ENCODE results near the gene CLTA.
A peak's percentile ranks its signal among the peaks of the same experiment; 100 is the strongest.
"Not testable (repeated sequence)": the region's sequence is repeated elsewhere in the genome, so short reads cannot be mapped to it uniquely, and the experiment has no call there.

Gene CLTA

DNA sequence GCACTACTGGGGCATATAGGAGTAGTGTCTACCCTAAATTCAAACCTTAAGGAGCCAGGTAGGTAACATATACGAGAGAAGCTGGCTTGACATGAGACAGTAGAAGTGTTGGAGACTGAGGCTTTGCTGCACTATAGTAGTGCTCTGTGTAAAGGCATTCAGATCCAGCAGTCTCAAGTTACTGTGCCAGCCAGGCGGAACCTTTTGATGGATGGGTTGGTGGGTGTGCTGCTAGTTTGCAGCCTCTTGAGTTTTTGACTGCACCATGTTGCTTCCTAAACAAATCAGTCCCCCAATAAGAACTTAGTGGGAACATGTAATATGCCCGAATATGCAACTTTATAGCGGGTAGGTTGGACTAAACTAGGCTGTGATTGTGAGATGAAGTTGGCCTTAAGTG lies 1.5 kb downstream of the CLTA start:
- DNase-seq = no peak

GRCh38 chr9:36193023-36193422 lies 2.3 kb downstream of the CLTA start:
- DNase-seq = no peak

DNA sequence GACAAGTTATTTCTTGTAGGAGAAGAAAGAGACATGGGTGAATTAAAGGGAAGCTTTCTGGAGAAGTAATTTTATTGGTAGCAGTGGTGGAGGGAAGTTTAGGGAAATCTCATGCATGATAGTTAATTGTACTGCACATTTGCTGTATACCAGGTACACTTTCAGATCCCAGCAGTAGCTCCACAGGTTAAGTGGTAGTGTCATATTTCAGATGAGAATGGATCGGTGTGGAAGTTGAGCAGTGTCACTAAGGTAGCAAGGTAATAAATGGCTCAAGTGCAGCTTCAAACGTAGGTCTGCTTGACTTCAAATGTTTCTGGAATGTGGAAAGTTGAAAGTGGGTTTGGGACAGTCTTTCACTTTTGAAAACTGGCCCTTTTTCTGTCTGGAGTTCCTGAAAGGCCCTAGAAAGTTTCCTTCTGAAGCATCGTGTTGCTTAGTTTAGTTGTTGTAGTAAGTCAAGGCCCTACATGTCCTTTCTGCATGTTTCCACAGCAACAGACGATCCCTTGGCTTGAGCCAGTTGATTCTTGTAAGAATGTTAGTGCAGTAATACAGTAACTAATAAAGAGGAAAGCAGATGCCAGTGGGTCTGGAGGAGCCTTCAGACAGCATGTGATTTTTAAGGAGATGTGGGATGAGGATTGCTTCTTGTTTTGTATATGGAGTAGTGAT lies 3.7 kb downstream of the CLTA start:
- no peak for DNase-seq

DNA sequence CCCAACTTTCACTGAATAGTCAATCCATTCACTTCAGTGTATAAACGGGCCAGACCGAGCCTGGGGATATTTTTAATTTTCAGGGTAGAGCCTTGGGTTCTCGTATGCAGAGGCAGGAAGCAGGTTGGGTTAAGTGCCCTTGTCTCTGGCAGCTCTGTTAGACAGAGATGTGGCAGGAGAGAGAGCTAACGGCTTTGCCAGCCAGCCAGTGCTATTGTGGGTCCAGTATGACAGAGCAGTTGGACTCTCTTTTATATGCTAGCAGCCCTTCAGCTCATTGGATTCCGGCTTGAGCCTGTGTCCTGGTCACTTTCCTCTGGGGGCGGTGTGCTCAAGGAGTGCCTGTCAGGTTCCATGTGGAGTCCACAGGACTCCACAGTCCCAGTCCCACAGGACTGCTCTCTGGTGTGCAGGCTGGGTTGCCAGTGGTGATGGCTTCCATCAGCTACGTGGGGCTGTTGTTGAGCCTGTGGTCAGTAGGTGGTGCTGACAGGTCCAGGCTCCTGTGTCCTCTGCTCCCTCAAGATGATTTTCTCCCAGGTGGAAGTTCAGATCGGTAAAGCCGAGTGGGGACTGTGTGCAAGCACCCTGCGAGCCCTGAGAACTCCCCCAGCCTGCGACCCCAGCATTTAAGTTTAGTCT lies 14.3 kb downstream of the CLTA start:
- DNase-seq = no peak

DNA sequence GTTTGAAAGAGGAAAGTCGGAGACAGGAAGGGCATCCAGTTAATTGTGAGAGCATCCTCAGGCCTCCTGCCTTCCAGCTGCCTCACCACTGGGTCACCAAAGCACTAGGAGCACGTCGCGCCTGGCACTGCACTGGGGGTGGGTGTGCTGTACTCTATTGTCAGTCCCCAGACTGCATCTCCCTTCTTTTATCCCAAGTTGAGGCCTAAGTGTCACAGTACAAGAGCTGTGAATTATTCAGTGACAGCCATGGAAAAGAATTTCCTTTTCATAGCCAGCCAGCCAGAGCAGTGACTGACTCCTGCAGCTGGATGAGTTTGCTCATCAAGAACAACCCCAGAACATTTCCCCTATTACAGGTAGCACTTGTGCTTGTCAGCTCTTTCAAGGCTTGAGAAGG lies 16.3 kb downstream of the CLTA start:
- no peak for DNase-seq

DNA sequence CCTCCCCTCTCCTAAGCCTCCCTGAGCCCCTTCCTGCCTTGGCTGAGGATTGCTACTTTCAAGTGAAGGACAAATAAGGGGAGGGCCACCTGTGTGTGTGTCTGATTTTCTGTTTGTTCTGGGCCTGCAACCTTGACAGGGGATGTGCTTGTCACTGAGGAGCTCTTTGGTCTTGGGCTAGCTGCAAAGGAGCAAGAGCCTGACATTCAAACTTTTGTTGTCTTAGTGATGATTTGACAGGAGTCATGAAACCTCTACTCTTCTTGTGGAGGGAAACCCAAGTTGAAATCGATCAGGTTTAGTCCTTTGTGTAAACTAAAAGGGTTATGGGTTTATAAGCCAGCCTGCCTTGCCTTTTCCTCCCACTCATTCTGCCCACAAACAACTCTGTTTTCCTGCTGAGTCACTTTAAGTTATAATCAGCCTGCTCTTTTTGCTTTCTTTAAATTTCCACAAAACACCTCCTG lies 16.9 kb downstream of the CLTA start:
- no peak for DNase-seq

DNA sequence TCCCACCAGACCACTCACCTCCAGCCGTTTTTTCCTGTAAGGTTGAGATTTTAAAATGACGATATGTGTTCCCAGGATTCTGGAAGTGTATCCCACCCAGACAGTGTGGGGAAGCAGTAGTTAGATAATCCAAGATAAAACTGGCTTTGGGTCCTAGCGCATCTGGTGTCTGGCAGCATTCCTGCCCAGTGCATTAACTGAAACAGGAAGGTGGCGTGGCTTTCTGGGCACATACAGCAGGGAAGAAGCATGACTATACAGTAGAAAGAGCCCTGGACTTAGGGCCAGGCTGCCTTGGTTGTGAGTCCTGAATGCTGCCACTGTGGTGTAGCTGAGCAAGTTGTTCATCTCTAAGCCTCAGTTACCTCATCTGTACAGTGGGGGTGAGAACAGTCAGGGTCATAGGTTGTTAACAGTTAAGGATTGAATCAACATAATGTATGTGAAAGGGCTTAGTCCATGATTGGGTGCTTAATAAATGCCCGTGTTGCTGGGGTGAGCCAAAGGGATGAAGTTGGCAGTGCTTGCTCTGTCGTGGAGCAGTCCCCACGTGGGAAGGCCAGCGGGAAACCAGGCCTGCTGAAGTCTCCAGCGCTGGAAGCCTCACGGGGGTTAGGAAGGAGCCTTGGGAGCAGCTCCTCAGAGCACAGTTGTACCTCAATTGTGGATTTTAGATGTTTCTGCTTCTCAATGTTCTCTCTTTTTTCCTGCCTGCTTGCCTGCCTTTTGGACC lies 18.0 kb downstream of the CLTA start:
- no peak for DNase-seq

GRCh38 chr9:36210722-36211121 lies 20.0 kb downstream of the CLTA start:
- no peak for DNase-seq

DNA sequence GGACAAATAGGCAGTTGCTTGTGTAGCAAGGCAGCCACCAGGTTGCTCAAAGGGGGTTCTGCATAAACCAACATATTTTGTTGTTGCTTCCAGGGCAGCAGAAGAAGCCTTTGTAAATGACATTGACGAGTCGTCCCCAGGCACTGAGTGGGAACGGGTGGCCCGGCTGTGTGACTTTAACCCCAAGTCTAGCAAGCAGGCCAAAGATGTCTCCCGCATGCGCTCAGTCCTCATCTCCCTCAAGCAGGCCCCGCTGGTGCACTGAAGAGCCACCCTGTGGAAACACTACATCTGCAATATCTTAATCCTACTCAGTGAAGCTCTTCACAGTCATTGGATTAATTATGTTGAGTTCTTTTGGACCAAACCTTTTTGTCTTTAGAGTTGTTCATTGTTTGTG lies 20.8 kb downstream of the CLTA start:
- DNase-seq = no peak

DNA sequence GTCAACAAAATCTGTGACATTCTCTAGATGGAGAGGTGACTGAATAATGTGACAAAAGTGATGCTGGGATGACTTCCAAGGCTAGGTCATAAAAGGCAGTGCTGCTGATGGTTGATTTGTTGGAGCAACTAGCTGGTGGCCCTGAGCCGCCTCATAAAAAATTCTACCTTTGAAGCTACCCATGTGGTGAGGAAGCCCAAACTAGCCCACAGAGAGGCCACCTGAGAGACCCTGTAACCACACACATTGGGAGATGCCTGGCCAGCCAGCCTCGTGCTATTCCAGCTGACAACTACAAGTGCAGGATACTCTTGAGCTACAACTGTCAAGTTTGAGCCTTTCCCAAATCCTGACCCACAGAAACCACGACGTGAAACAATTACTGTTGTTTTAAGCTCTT lies 22.7 kb downstream of the CLTA start:
- DNase-seq = no peak

- DNase-seq = no peak
Observed at GRCh38 chr9:36213989-36214388, 23.3 kb downstream of the CLTA start.

GRCh38 chr9:36214571-36214970 lies 23.9 kb downstream of the CLTA start:
- no peak for DNase-seq

- DNase-seq = no peak
Observed at GRCh38 chr9:36217256-36217968, 26.7 kb downstream of the CLTA start.

- no peak for DNase-seq
Observed at GRCh38 chr9:36218011-36218410, 27.3 kb downstream of the CLTA start.

DNA sequence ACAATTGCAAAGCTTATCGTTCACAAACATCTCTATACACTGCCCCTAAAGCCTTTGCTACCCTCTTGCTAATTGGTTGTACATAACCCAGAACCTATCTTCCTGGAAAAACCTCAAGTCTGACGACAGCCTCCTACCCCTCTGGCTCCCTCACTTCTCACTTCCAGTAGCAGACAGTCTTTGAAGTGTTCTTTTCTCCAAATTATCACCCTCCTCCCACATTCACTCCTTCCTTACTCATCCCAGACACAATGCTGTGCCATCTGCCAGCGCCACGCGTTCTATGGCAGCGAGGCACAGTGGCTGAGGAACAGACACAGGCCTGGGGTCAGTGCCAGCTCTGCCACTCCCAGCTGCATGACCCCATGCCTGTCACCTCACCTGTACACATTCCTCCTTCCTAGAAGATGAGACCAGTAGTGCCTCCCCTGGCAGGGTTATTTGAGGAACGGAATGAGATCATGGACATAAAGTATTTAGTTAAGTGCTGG lies 27.7 kb downstream of the CLTA start:
- peak; percentile 6 for DNase-seq

DNA sequence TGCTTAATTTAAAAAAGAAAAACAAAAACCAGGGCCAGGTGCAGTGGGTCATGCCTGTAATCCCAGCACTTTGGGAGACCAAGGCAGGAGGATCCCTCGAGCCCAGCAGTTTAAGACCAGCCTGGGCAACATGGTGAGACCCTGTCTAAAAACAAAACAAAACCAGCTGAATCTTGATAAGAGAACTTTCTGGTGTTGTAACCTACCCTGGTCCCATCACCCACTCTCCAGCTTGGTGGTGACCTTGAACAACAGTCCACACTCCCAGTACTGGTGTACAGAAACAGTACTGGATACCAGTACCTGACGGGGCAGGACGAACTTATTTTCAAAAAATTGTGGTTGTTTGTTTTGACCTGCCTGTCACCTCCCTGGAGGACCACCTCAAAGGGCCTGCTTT lies 30.9 kb downstream of the CLTA start:
- DNase-seq = no peak

GRCh38 chr9:36222449-36222848 lies 31.7 kb downstream of the CLTA start:
- no peak for DNase-seq

DNA sequence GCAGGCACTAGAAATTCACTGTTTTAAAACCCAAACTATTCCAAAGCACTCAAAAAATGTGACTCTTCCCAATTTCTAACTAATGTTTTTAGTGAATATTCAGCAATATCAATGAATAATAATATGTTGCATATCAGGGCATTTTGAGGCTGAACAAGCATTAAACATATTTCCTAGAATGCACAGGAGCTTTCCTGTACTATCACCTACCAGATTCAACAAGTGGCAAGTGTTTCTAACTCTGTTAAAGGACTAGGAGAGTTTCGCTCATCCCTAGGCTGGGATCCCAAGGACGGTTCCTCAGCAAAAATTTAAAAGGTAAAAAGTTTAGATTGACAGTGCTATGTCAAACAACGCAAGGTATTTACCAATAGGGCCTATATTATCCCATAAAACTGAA lies 46.5 kb downstream of the CLTA start:
- DNase-seq = no peak

GRCh38 chr9:36239205-36239604 lies 48.5 kb downstream of the CLTA start:
- not testable (repeated sequence) for DNase-seq

DNA sequence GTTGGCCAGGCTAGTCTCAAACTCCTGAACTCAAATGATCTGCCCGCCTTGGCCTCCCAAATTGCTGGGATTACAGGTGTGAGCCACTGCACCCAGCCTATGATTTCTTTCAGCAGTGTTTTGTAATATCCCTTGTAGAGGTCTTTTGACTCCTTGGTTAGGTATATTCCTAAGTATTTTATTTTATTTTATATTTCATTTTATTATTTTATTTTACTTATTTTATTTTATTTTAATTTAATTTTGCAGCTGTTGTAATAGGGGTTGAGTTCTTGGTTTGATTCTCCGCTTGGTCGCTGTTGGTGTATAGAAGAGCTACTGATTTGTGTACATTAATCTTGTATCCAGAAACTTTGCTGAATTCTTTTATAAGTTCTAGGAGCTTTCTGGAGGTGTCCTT lies 49.0 kb downstream of the CLTA start:
- not testable (repeated sequence) for DNase-seq

- no peak for DNase-seq
Observed at GRCh38 chr9:36245906-36246305, 55.2 kb downstream of the CLTA start.

- no peak for DNase-seq
Observed at GRCh38 chr9:36247356-36247755, 56.6 kb downstream of the CLTA start.

- peak; percentile 45 for DNase-seq
Observed at GRCh38 chr9:36248061-36248460, 57.3 kb downstream of the CLTA start.

All from CD4-positive, alpha-beta T cell treated with Interleukin-4 for 4 hours (primary cell).